Measurements from ENCODE around the gene FGF19.
"Not testable (repeated sequence)": the region's sequence is repeated elsewhere in the genome, so short reads cannot be mapped to it uniquely, and the experiment has no call there.

FGF19 gene

DNA sequence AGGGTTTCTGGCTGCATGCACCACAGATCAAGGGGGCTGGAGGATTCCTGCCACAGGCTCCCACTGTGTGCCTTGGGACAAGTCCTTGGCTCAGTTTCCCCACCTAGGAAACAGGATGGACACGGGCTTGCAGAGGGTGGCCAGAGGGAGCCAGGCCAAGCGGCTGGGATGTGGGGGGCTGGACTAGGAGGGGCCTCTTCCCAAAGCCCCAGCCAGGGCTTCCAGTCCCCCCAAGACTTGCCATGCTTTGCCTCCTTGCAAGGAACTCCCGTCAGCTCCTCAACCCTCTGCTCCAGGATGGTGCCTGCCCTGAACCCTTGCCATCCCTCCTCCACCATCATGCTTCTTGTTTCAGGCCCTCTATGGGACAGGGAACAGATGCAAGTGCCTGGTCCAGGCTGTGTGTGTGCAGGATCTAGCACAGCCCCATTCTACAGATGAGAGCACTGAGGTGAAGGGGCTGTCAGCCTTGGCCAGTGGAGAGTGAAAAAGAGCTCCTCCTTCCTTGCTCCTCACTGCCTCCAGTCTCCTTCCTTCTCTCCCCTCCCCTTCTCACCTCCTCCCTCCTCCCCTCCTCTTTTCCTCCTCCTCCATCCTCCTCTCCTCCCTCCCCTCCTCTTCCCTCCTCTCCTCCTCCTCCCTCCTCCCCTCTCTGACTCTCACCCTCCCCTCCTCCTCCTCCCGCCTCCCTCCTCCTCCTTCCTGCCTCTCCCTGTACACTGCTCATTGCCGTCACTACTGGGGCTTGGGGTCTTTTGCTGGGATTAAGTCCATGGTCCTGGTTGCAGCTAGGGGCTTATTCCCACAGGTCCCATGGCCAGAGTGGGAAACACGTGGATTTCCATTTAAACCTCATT, 13.3 kb upstream of the FGF19 start:
- no peak for DNase-seq

DNA sequence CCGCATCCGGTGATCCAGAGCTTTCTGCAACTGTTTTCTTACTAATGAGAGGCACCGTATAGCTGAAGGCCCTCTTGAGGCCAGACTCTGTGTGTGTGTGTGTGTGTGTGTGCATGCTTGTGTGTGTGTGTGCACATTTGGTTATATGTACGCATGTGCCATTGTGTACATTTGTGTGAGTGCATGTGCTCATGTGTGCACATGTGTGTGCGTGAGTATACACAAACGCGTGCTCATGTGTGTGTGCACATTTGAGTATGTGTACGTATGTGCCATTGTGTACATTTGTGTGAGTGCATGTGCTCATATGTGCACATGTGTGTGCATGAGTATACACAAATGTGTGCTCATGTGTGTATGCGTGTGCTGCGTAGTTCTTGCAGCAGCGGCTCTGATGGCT, 12.3 kb upstream of the FGF19 start:
- no peak for DNase-seq

DNA sequence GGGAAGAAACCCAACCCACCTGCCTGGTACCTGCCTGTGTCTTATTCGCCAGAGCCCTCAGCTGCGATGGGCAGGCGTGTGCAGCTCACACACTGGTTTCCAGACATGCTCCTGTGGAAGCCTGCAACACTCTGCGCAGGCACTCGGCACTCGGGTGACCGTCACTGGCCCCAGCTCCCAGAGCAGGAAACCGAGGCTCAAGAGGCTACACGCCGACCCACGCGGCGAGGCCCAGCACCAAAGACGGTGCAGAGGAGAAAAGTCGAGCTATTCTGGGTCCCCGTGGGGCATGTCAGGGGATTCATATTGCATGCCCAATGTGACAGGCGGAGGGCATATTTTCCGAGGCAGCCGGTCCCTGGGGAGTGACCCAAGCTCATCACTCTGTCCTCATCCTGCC, 11.6 kb upstream of the FGF19 start:
- DNase-seq: no peak

DNA sequence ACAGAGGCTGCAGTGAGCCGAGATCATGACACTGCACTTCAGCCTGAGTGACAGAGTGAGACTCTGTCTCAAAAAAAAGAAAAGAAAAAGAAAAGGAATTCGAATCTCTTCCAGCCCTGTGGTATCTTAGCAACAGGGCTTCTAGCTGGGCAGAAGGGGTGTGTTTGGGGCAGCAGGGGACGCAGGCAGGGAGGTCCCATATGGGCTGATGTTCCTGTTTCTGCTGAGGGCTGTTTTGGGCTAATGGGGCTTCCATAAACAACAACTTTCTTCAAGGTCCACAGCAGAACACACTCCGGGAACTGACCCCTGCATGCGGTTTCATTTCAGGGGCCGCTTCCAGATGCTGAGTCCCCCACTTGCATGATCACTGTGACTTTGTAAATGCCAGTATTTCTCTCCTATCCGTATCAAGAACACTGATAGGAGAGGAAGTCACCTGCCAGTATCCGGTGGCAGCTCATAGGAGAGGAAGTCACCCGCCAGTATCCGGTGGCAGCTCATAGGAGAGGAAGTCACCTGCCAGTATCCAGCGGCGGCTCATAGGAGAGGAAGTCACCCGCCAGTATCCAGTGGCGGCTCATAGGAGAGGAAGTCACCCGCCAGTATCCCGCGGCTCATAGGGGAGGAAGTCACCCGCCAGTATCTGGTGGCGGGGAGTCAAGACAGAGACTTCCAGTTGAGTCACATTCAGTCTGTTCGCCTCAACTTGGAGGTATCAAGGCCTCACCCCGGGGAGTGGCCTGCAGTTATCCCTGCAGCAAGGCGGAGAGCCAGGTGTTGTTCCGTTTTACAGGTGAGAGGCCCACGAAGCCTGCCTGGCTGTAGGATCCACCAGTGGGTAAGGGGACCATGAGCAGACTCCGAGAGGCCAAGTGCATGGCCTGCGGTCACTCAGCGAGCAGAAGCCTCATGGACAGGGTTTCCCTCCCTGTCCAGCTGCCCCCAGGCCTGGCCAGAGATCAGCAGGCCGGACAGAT, 8.3 kb upstream of the FGF19 start:
- peak in 1 of 3 experiments; percentile 14 for DNase-seq

DNA sequence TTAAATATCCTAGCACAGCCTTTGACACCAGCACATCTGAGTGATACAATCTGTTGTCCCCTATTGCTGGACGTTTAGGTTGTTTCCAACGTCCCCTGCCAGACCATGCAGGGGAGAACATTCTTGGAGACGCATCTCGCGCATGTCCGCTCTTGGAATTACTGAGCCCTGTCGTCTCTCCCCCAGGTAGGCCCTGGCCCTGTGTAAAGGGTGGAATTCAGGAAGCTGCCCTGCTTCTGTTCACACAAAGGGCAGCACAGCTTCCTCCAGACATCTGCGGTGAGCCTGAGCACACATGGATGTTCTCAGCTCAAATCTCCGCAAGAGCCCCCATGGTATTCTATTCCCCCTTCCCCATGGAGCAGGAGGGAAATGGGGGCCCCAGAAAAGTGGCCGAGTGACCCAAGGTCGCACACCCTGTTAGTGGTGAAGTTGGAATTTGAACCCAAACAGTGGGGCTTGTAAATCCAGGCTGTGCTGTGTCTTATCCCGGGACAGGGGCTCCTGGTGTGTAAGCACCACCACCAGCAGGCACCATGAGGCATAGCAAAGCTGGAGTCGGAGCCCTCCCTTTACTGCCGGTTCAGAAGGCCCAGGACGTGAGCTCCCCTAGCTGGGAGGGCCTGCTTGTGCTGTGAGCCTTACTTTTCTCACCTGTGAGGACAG, 5.0 kb upstream of the FGF19 start:
- no peak for DNase-seq

DNA sequence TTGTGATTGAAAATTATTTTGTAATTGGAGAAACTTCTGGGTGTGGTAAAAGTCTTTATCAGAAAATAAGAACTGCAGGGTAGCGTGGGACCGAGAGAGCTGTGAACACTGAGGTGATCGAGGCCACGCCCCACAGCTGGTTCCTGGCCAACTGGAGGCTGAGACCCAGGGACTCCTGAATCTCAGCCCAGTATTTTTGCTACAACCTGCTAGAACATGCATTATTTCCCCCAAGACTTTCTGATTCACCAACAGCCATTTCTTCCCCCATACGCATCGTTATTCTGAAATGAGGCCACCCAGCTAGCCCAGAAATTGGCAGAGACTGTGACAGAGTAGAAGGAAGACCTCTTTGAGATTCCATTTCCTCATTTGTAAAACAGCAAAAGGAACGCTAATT, 3.4 kb upstream of the FGF19 start:
- no peak for DNase-seq

DNA sequence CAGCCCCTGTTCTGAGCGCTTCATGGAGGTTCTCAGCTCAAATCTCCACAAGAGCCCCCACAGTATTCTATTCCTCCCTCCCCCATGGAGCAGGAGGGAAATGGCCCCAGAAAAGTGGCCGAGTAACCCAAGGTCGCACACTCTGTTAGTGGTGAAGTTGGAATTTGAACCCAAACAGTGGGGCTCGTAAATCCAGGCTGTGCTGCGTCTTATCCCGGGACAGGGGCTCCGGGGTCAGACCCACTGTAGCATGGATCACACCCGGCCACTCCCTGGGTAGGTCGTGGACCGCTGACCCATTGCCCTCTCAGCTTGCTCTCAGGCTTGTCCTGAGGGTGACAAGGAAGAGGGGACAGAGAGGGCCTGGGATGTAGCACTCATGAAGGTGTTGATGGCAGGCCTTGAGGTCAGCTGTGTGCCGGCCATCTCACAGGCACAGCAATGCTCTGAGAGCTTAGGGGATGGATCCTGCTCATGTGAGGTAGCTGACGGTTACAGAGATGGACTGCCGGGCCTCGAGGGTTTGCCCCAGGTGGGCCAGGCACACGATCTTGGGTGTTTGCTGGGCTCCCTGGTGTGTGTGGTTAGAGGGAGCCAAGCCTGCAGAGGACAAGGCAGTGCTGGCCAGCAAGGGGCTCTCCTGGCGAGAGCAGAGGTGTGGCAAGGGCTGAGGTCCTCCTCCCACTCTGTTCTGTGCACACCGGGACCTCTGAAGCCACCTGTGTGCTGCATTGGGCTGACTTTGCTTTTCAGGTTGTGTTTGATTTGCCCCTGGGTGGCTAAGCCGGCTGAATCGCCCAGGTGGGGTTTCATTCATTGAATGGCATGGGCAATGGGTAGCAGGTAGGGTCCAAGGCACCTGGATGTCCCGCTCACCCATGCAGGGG, 2.3 kb upstream of the FGF19 start:
- DNase-seq: peak in 1 of 3 experiments; percentile 30

DNA sequence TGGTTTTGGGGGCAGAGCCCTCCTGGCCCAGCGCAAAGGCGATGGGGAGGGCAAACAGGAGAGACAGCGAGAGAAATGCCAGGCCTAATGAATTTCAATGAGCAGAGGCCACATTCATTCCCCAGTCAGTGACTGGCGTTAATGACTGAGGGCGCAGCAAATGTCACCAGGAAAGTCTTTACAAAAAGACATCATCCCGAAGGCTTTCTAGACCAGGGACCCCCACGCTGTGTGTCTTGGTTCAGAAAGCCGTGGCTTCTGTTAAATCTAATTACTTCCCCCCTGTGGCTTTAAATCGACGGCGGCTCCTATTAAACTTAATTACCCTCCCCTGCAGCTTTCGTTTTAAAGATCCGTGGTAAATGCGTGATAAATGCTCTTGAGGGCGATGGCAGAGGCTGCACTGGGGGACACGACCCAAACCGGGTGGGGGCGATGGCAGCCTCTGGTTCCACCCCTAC, 1.6 kb upstream of the FGF19 start:
- peak in 2 of 3 experiments; percentile 74 to 91 for DNase-seq

DNA sequence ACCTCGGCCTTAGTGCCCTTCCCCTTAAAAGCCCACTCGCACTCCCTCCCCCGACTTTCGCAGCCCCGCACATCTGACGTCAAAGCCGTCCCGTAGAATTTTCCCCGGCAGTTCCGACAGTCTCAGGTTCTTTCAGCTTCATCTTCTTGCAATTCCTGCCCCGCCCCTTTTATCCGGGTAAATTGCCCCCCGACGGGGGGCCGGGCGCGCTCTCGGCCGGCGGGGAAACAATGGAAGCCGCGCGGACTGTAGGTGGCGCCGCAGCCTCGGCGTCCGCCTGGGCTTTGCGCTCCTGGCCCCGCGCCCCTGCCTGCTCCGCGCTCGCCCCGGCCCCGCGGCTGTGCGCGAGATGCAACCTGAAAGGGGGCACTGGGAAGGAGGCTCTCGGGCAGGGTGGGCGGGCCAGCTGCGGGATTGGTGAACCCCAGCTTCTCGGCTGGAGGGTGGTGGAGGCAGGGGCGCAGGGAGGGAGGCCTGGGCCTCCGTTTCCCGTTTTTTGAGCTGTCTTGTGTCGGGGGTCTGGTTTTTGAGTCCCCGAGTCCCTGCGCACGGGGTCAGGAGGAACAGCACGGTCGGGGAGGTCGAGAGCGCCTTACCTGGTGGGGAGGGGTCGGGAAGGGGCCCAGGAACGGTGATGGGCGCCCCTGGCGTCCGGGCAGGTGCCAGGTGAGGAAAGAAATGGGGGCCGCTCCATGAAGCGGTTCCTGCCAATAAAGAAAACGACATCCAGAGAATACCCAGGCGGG, 859 bp upstream of the FGF19 start:
- DNase-seq: peak in 2 of 3 experiments; percentile 62 to 78

DNA sequence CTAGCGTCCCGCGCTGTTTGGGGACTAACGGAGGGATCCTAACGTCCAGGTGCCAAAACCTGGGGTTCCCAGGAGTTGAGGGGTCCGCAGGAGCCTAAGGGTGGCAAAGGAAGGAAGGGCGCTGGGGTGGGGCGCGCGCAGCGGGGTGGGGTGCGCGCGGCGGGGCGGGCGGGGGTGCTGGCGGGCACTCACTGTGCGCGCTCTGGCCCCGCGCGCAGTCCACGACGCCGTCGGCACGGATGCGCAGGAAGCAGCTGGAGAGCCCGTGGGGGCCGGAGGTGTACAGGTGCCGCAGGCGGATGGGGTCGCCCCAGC, 412 bp downstream of the FGF19 start:
- DNase-seq: no peak

DNA sequence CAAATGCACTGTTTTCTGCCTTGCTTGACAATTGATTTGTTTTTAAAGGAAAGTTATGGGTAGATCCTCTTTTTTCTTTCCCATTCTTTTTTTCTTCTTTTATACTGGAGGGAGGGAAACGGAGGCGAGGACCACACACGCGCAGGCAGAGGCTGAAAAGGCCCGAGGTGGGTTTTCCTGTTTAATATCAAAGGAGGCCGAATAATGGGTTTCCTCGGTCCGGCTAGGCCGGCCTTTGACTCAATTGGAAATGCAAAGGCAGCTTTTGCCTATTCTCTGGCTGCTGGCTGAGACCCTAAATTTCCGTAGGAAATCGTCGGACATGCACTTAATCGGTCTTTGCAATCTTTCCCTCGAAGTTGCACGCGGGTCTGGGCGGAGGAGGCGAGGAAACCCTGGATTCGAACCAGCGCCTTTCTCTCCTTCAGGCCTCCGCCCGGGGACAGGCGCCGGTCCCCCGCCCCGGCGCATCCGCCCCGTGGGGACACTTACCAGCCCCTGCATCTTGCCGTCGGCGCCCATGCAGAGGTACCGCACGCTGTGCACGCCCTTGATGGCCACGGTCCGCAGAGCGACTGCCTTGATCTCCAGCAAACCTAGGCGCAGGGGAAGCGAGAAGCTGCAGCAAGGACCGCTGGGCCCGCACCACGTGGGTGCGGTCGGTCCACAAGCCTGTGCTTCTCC, 911 bp downstream of the FGF19 start:
- DNase-seq: no peak

DNA sequence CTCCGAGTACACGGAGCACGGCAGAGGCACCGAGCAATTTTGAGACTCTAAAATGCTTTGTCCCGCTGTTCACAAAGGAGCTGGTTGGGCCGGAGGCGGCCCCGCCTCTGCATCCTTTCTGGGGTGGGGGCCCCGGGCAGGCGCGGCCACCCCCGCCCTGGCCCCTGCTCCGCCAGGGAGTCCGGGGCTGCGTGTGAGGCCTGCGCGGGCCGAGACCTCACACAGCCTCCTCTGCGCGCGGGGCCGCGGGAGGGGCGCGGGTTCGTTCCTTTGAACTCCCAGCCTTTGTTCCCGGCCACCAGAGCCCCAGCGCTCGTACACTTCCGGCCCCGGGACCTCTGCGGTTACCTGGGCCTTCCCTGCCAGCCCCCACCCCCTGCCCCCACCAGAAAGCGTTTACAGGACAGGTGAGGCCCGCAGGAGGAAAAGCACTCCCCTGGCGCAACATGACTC, 1.6 kb downstream of the FGF19 start:
- no peak for DNase-seq

DNA sequence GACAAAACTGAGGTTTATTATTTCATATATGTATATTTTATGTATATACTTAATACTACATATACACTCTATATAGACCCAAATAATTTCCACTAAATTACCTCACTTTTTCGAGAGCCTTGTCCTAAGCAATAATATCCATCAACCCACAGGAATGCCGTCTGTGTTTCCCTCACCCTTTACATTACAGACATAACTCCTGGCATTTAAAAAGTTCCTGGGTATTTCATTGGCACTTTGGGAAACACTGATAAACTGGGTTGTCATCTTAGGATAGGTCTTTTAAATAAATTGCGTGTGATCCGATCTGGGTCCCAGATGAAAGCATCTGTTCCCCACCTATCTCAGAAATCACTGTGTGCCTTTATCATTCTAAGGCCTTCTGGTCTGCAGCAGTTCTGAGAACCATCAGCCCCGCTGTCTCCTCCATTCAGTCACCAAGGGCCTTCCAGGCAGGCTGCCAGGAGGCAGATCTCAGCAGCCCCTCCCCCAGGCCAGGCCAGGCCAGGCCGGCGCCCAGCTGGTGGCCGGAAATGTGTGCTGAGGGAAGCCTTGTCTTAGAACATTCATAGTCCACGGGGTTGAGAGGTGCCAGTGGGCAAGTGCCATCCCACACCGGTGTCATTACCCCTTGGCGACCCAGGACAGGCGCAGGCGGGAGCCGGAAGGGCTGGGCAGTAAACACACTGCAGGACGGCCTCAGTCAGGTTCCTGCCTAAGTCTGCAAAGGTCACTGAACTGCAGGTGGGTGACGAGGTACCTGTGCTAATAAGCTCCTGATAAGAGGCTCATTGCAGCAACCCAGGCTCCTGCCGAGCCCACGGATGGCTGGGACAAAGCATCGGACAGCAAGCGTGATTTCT, 3.3 kb downstream of the FGF19 start:
- DNase-seq: peak in 2 of 3 experiments; percentile 77 to 85

DNA sequence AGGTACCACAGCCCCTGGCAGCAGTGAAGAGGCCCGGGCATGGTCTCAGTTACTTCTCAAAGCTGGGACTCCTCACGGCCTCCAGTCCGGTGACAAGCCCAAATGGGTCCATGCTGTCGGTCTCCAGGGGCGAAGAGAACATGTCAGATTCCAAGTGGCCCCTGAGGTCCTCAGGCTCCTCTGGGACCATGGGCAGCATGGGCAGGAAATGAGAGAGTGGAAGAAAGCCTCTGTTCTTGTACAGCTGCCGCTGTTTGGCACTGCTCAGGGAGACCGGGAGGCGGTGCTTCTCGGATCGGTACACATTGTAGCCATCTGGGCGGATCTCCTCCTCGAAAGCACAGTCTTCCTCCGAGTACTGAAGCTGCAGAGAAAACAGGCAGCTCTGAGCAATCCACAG, 4.6 kb downstream of the FGF19 start:
- no peak for DNase-seq

DNA sequence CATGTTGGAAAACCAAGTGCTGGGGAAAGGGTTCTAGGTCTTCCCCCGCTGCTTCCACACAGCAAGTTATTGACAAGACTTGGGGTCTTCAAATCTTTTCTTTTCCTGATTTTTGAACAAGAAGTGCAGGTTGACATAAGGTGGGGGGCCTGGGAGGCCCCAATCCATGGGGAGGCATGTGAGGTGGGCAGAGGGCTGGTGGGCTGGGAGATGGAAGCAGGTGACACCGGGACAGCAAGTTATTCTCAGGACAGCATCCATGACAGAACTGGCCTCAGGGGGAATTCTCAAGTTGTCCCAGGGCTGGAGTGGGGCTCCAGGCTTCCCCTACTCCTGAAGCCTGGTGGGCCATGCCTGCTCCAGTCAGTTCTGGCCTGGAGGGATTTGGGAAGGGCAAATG, 5.5 kb downstream of the FGF19 start:
- DNase-seq: no peak

DNA sequence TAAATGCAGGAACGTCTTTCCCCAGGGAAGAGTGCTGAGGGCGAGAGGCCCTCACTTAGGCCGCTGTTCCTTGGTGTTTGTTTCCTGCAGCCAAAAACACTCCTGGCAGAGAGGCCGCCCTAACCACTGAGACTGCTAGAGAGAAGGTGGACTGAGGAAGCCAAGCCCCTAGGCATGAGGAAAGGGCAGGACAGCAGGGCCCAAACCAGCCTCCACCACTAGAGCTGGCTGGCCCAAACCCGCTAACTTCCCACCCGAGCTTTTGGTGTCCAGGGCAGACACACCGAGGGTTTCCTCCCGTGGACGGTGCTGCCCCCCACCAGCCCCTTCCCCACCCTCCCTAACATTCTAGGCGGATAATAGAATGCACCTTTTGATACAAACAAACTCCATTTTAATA, 6.0 kb downstream of the FGF19 start:
- no peak for DNase-seq

DNA sequence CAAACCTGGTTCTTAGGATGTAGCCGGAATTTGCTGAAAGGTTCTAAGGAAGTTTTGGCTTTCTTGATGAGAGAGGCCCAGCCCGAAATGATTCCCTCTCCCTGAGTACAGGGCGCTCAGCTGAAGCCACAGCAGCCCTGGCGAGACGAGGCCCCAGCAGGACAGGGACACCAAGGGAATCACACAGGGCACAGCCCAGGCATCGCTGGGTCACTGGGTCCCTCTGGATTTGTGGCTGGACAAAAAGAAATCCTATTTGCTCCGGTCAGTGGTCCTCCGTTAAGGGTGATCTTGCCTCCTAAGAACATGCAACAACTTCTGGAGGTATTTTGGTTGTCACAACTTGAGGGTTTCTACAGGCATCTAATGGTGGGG, 6.4 kb downstream of the FGF19 start:
- DNase-seq: no peak

DNA sequence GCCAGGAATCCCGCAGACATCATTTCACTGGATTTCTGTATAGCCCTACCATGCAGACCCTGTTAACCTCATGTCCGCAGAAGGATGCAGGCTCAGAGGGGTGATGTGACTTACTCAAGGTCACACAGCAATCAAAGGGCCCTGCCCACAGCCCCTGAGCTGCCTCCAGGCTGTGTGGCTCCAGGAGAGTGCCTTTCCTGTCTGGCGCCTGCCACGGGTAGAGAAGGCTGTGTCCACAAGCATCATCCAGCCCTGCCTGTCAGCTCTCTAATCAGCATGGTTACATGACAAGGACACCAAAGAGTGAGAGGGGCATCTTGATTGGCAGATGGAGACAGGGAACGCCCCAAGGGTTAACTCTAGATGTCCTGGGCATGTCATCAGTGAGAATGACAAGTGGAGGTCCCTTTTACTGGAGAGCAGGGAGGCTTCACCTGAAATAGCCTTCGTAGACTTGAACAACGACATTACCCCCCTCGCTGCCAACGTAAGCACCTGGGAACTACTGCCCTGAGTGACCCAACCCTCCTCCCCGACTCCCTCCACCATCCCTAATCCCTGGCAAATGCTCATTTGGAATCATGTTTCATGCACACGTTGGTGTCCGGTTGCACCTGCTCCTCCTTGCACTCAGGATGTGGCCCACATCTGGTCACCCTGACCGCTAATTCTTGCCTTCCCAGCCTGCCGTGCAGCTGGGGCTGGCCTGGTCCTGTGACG, 6.9 kb downstream of the FGF19 start:
- peak in 1 of 3 experiments; percentile 53 for DNase-seq

DNA sequence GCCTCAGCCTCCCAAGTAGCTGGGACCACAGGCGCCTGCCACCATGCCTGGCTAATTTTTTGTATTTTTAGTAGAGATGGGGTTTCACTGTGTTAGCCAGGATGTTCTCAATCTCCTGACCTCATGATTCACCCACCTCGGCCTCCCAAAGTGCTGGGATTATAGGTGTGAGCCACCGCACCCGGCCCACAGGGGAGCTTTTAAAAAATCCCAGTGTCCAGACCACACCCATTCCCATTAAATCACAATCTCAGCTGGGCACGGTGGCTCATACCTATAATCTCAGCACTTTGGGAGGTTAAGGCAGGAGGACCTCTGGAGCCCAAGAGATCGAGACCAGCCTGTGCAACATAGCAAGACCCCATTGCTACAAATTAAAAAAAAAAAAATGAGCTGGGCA, 7.8 kb downstream of the FGF19 start:
- DNase-seq: not testable (repeated sequence)

Measured in NCI-H1417 (cell line).